Progenitor cell of endocrine pancreas (in vitro differentiated cells): ENCODE data around the gene LAMA2. TPM values are rescaled to one million over a fixed set of nuclear protein-coding genes. Genes with fewer than 3 reads are reported as not detected.

Experiments used
- DNase-seq: peaks from one replicate; pipeline ENCODE4 v3.0.0; 2021; ENCODE audit warnings: low spot score; ENCODE audit not compliant: unreplicated experiment
- H3K27ac Mint-ChIP-seq: 2 replicates; pipeline ENCODE4 v1.8.0; 2021; ENCODE audit warnings: mild to moderate bottlenecking, moderate library complexity, mixed read lengths
- H3K27me3 Mint-ChIP-seq: 2 replicates; pipeline ENCODE4 v1.8.0; 2021; ENCODE audit warnings: mixed read lengths
- H3K36me3 Mint-ChIP-seq: 2 replicates; pipeline ENCODE4 v1.8.0; 2022; ENCODE audit warnings: mixed read lengths; ENCODE audit not compliant: insufficient read depth
- H3K4me1 Mint-ChIP-seq: 2 replicates; pipeline ENCODE4 v1.8.0; 2021; ENCODE audit warnings: low read depth, mixed read lengths
- H3K4me3 Mint-ChIP-seq: 2 replicates; pipeline ENCODE4 v1.8.0; 2021; ENCODE audit warnings: low read depth, mild to moderate bottlenecking, moderate library complexity, mixed read lengths
- H3K9me3 Mint-ChIP-seq: 2 replicates; pipeline ENCODE4 v1.8.0; 2021; ENCODE audit warnings: low read depth, mixed read lengths
- total RNA-seq: library from RNA; stranded (reverse); gene quantifications from 2 replicates; pipeline ENCODE4 v1.2.1, GENCODE V29; 2021
- TF ChIP-seq, protein P1 (sequence below): fragments of 200-600 bp; sonication (generic); IDR thresholded peaks from one replicate; pipeline ENCODE4 v1.5.0; 2021; ENCODE audit warnings: antibody characterized with exemption, mild to moderate bottlenecking; ENCODE audit not compliant: unreplicated experiment

LAMA2 gene
- total RNA-seq, 1 donor from 2014 or later: 0.22 TPM

DNA sequence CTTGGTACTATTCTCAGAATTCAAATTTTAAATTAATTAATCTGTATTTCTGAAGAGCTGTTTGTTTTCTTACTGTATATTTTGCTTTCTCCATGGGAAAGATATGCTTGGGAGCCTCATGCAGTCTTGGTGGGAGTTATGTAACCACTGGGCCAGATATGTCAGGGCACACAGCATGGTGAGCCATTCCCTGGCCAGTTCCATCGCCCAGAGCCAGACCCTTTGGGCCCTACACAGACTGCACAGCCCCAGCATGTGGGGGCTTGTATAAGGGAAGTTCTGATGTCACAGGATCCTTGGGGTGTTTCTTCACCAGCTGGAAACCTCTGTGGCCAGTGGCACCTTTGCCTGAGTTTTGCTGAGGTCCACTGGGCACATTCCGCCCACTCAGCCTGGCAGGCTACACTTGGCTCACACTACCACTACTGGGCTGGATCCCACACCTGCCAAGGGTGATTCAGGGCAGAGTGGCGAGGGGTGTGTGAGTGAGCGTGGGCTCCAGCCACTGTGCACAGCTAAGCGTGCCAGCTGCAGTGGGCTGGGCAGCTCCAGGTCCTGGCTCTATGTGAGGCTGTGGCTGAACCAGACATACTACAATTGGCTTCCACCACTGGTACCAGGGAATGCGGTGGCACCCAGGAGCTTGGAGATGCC, 533.5 kb downstream of the LAMA2 start:
- DNase-seq: no peak
- Mint-ChIP-seq H3K27ac (no peak overlapping the region), H3K4me3 (no peak overlapping the region), H3K4me1 (no peaks in the 10 kb centered on the region), H3K36me3 (no peaks in the 10 kb centered on the region), H3K27me3 (no peaks in the 10 kb centered on the region), H3K9me3 (no peaks in the 10 kb centered on the region)
- TF ChIP-seq, protein P1, sequence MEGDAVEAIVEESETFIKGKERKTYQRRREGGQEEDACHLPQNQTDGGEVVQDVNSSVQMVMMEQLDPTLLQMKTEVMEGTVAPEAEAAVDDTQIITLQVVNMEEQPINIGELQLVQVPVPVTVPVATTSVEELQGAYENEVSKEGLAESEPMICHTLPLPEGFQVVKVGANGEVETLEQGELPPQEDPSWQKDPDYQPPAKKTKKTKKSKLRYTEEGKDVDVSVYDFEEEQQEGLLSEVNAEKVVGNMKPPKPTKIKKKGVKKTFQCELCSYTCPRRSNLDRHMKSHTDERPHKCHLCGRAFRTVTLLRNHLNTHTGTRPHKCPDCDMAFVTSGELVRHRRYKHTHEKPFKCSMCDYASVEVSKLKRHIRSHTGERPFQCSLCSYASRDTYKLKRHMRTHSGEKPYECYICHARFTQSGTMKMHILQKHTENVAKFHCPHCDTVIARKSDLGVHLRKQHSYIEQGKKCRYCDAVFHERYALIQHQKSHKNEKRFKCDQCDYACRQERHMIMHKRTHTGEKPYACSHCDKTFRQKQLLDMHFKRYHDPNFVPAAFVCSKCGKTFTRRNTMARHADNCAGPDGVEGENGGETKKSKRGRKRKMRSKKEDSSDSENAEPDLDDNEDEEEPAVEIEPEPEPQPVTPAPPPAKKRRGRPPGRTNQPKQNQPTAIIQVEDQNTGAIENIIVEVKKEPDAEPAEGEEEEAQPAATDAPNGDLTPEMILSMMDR: no peak

DNA sequence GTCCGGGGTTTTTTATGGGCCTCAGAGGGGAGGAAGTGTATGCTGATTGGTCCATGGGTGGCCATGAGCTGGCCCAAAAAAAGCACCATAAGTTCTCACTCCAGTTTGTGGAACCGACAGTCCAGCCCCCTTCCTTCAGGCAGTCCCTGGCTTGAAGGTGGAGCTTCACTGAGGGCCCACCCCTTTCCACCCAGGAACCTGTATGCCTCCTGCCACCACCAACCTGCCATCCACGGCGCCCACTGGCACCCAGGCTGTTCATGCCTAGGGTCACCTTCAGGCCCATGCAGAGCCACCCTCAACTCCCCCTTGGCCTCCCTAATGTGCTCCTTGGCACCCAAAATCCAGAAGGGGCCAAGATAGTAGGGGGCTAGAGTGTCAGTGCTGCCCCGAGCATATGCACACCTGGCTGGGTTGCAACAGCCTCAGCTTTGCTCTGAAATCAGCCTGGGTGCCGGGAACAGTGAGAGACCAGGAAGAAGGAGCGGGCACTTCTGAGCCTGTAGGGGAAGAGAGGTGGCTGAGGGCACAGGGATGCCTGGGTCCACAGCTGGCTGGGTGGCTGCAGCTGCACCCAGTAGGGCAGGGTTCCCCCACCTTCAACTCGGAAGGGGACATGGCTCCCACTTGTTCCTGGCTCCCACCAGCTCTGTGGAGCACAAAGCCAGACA, 534.6 kb downstream of the LAMA2 start:
- no peak for DNase-seq
- Mint-ChIP-seq H3K27ac (no peak overlapping the region), H3K4me1 (no peaks in the 10 kb centered on the region), H3K9me3 (no peaks in the 10 kb centered on the region), H3K36me3 (no peaks in the 10 kb centered on the region), H3K4me3 (no peak overlapping the region), H3K27me3 (no peaks in the 10 kb centered on the region)
- TF ChIP-seq, protein P1: no peak

DNA sequence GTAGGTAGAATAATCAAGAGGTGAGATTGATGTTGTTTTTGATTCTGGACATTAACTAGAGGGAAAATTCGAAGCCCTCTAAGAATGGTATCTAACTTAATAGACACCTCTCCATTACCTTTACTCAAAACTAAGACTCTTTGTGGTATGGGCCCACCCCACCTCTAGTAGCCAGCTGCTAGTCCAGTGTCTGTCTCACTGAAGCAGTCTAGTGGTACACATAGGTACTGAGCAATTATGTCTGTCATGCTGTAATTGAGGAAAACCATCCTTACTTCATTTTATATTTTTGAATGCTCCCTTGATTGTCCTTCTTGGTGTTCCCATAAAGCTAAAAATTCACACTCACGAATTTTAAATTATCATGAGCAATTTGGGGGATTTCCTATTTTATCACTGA, 536.4 kb downstream of the LAMA2 start:
- TF ChIP-seq, protein P1: no peak
- H3K27ac Mint-ChIP-seq: no peak overlapping the region
- H3K27me3 Mint-ChIP-seq: no peaks in the 10 kb centered on the region

DNA sequence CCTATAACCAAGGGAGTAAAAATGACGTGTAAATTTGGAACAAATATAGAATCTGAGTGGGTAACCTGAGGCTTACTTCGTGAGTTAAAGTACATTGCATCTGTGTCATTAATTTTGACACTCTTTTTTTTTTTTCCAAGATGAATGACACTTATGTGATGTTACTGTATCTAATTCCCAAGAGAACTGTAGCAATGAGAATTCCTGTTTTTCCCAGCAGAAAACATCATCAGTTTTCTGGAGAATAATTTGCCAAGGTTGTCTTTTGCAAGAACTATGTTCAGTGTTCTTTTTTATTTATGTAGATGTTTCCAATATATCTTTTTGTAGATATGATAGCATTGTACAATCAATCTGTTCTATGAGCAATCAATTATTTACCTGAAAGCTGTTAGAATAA, 543.4 kb downstream of the LAMA2 start:
- no peaks in the 10 kb centered on the region for H3K9me3 Mint-ChIP-seq
- no peak overlapping the region for H3K27ac Mint-ChIP-seq
- H3K4me3 Mint-ChIP-seq: no peak overlapping the region
- H3K4me1 Mint-ChIP-seq: peaks cover 4% of the 10 kb centered on the region
- DNase-seq: no peak
- no peaks in the 10 kb centered on the region for H3K27me3 Mint-ChIP-seq
- TF ChIP-seq, protein P1: no peak
- no peaks in the 10 kb centered on the region for H3K36me3 Mint-ChIP-seq

More for the DNA sequence above, 536.4 kb downstream of the LAMA2 start:
- H3K4me3 Mint-ChIP-seq: no peak overlapping the region
- H3K4me1 Mint-ChIP-seq: no peaks in the 10 kb centered on the region
- no peaks in the 10 kb centered on the region for H3K9me3 Mint-ChIP-seq
- DNase-seq: no peak
- no peaks in the 10 kb centered on the region for H3K36me3 Mint-ChIP-seq

DNA sequence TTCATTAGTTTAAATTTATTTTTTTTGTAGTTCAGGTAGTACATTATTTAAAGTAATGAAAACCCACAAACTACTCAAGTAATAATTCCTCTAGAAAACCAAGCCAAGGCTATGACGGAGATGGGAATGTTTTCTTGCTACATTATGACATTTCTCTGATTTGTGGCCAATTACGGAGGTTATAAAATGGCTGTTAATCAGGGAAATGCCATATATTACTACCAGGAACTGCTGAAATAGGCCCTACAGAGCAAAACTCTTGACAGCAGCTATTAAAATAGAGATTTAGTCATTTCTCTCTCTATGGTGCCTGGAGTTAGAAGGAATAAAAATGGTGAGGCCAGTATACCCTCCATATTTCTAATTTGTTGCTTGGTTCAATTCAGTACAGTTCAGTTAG, 547.0 kb downstream of the LAMA2 start:
- H3K4me3 Mint-ChIP-seq: no peak overlapping the region
- no peak for DNase-seq
- no peaks in the 10 kb centered on the region for H3K36me3 Mint-ChIP-seq
- H3K9me3 Mint-ChIP-seq: no peaks in the 10 kb centered on the region
- H3K27me3 Mint-ChIP-seq: no peaks in the 10 kb centered on the region
- H3K27ac Mint-ChIP-seq: no peak overlapping the region
- TF ChIP-seq, protein P1: no peak
- H3K4me1 Mint-ChIP-seq: peaks cover 4% of the 10 kb centered on the region
